22Rv1 (cell line): ENCODE measurements around the gene RASSF10.

ENCODE experiments used
- CTCF ChIP-seq: fragments of 450-650 bp; IDR thresholded peaks from 2 replicates; pipeline ENCODE4 v1.5.1; 2017; ENCODE audit warnings: mild to moderate bottlenecking
- ZFX ChIP-seq: fragments of 450-650 bp; IDR thresholded peaks from 2 replicates; pipeline ENCODE4 v1.6.1; 2017; ENCODE audit warnings: antibody characterized with exemption, borderline replicate concordance

- TF ChIP-seq CTCF = no peak
- no peak for TF ChIP-seq ZFX
Observed at GRCh38 chr11:13047884-13048283, 38.8 kb downstream of the RASSF10 start.
